WI38 (cell line): ENCODE results near the gene RIPK4.
"Not testable (repeated sequence)": the region's sequence is repeated elsewhere in the genome, so short reads cannot be mapped to it uniquely, and the experiment has no call there.

Experiments used
- H3K4me3 ChIP-seq: 2 replicates; pipeline ENCODE4 v1.5.1; 2011; ENCODE audit warnings: low read depth, mild to moderate bottlenecking, control low read depth, low read length
- TF ChIP-seq, protein P1 (sequence below): IDR thresholded peaks from 2 replicates; pipeline ENCODE4 v1.5.1; 2012; ENCODE audit warnings: low read depth, mild to moderate bottlenecking, control low read depth, low read length

RIPK4 gene

GRCh38 chr21:41794600-41794999 lies 27.7 kb upstream of the RIPK4 start:
- H3K4me3 ChIP-seq, result no peak overlapping the region
- TF ChIP-seq, protein P1, sequence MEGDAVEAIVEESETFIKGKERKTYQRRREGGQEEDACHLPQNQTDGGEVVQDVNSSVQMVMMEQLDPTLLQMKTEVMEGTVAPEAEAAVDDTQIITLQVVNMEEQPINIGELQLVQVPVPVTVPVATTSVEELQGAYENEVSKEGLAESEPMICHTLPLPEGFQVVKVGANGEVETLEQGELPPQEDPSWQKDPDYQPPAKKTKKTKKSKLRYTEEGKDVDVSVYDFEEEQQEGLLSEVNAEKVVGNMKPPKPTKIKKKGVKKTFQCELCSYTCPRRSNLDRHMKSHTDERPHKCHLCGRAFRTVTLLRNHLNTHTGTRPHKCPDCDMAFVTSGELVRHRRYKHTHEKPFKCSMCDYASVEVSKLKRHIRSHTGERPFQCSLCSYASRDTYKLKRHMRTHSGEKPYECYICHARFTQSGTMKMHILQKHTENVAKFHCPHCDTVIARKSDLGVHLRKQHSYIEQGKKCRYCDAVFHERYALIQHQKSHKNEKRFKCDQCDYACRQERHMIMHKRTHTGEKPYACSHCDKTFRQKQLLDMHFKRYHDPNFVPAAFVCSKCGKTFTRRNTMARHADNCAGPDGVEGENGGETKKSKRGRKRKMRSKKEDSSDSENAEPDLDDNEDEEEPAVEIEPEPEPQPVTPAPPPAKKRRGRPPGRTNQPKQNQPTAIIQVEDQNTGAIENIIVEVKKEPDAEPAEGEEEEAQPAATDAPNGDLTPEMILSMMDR, result no peak

DNA sequence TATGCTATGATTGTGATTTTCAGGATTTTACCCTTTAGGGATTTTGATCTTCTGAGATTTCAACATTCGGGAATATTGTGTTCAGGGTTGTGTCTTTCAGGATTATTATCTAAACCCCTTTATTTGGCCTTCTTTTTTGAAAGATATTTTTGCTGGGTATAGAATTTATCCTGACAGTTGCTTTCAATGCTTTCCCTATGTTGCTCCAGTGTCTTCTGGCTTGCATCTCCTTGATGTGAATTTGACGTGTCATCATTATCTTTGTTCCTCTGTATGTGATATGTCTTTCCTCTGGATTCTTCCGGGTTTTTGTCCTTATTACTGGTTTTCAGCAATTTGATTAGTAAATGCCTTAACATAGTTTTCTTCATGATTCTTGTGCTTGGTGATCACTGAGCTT lies 25.9 kb upstream of the RIPK4 start:
- TF ChIP-seq, protein P1, result no peak

DNA sequence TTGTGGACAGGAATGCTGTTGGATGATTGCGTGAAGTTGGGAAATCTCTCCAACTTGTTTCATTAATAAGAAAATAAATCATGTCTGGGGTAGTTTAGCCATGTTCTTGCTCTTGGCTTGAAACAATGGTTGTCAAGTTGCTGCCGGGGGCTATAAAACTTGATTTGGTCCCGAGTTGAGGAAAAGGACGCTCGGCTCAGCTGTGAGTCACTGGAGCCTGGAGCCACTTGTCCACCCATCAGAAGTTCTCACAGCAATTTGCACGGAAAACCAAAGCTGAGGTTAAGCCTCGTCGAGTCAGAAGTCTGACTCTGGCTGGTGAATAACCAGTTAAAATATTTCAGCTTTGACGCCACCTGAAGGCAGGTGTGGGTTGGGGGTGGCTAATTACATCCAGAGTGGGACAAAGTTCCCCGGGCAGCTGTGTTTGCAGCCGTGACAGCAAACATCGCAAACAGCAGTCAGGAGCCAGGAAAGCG lies 19.7 kb upstream of the RIPK4 start:
- no peak overlapping the region for H3K4me3 ChIP-seq
- TF ChIP-seq, protein P1, result no peak

More for the DNA sequence above, 25.9 kb upstream of the RIPK4 start:
- H3K4me3 ChIP-seq, result no peak overlapping the region

DNA sequence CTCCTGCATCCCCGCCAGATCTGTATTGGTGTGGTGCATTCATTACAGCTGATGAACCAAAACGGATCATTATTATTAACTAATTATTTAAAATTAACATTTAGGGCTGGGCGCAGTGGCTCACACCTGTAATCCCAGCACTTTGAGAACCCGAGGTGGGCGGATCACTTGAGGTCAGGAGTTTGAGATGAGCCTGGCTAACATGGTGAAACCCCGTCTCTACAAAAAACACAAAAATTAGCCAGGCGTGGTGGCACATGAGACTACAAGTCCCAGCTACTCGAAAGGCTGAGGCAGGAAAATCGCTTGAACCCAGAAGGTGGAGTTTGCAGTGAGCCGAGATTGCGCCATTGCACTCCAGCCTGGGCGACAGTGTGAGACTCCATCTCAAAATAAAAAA lies 18.4 kb upstream of the RIPK4 start:
- not testable (repeated sequence) for H3K4me3 ChIP-seq

DNA sequence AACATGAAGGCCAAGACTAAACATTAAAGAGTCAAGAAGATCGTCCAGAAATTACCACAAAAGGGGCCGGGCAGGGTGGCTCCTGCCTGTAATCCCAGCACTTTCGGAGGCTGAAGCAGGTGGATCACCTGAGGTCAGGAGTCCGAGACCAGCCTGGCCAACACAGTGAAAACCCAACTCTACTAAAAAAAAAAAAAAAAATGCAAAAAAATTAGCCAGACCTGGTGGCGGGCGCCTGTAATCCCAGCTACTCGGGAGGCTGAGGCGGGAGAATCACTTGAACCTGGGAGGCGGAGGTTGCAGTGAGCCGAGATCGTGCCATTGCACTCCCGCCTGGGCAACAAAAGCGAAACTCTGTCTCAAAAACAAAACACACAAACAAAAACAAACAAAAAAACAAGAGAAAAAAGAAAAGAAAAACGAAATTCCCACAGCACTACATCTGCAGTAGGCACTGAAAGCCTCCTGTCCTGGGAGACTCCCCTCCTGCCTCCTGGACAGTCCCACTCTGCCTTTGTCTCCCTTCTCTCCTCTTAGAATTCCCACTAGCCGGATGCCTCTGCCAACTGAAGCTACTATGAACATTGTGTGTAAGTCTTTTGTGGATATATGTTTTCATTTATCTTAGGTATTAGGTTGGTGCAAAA lies 17.7 kb upstream of the RIPK4 start:
- TF ChIP-seq, protein P1, result no peak

GRCh38 chr21:41783476-41784180 lies 16.8 kb upstream of the RIPK4 start:
- TF ChIP-seq, protein P1, result no peak
- H3K4me3 ChIP-seq, result no peak overlapping the region

More for the DNA sequence above, 17.7 kb upstream of the RIPK4 start:
- no peak overlapping the region for H3K4me3 ChIP-seq

- TF ChIP-seq, protein P1, result no peak
- no peak overlapping the region for H3K4me3 ChIP-seq
These were observed 14.2 kb upstream of the RIPK4 start for GRCh38 chr21:41781050-41781410.
